ENCODE results near the gene HUNK.
"Not testable (repeated sequence)": the region's sequence is repeated elsewhere in the genome, so short reads cannot be mapped to it uniquely, and the experiment has no call there.

HUNK gene

DNA sequence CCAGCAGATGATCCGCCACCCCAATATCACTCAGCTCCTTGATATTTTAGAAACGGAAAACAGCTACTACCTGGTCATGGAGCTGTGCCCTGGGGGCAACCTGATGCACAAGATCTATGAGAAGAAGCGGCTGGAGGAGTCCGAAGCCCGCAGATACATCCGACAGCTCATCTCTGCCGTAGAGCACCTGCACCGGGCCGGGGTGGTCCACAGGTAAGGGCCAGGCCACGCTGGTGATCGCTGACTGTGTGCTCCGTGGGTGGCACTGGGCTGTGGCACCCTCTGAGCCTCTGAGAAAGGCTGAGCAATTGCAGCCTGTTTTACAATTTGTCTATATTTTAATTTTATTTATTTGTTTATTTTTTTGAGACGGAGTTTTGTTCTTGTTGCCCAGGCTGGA, 51.7 kb downstream of the HUNK start:
- no peak for DNase-seq

- DNase-seq: no peak
These were observed 53.7 kb downstream of the HUNK start for GRCh38 chr21:31926498-31926897.

DNA sequence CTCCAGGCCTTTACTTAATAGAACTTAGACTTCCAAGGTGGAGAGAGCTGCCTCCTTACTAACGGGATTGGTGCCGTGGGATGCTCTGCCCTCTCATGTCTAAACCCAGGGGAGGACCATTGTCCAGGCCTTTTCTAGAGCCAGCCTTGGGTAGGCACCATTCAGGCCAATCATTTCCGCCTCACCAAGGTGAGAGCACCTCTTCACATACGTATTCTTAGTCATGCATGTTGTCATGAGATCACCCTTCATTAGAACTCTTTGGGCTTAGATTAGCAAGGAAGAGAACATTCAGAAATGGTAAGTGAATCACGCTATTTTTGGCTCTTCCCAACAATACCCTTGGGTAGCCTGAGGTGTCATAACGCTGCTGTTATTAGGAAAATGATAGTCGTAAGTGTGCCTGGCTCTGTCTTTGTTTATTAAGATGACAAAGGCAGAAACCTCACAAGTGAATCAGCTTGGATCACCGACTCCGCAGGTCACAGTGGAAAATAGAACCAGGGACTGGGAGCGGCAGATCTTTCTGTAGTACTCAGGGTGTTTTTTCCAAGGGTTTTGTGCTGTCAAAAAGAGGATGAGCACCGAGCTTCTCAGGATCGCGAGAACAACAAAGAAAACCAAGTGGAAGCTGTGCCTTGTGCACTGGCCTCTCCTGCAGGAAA, 55.0 kb downstream of the HUNK start:
- no peak for DNase-seq

DNA sequence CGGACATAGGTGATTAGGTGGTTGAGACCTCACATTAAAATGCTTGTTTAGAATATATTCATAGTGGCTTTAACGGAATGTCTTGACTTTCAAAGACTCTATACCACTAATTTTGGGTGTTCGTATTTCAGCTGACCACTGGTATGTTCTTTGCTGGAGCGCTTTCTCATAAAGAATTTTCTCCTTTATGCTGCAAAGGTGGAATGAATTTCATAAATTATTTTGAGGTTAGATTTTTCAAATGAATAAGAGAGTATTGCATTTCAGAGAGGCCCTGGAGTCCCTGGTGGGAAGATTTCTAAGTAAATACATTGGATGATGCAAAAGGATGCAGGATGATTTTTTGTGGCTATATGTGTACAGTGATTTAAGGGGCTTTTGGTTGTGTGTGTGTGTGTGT, 55.8 kb downstream of the HUNK start:
- no peak for DNase-seq

GRCh38 chr21:31929548-31929947, 56.7 kb downstream of the HUNK start:
- no peak for DNase-seq

GRCh38 chr21:31930001-31930400, 57.2 kb downstream of the HUNK start:
- no peak for DNase-seq

DNA sequence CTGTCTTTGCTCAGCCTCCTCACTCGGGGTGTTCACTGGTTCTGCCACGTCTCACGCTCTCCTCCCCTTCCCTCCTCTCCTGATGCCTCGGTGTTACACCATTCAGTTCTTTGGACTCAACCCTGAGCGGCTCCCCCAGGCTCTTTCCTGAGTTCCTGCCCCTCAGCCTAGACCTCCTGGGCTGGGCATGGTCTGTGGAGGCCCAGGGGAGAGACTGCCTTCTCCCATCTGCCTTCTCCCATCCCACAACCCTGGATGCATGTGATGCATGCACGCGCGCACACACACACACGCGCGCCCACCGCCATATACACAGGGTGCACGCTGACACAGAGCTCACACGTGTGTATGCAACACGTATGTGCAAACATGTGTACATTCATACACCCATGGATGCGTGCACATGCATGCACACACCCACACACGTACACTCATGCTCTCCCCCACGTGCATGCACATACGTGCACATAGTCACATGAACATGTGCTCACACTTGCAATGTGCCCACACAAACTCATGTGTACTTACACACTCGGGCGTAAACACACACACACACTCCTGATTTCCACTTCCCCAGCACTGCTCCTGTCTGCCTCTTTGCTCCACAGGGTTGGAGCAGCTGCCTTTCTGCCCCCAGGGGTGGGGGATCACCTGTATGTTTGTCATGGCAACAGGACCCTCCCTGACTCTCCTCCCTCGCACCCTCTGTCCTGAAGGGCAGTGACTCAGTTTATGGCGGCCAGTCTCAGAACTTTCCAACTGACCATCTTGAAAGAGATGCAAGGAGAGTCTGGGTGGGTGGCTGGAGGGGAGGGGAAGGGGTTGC, 59.0 kb downstream of the HUNK start:
- no peak for DNase-seq

DNA sequence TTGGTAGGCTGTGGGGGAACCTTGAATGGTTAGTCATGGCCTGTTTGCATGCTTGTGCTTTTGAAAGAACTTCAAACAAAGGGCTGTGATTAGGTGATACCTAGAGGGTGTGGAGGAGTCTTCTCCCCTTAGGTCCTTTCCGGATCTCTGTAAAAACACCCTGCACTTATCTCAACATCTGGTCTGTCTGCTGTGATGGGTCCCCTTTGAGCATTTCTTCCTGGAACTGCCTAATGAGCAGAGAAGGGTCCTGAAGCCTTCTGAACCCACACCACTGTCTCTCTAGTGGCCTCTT, 59.6 kb downstream of the HUNK start:
- no peak for DNase-seq

DNA sequence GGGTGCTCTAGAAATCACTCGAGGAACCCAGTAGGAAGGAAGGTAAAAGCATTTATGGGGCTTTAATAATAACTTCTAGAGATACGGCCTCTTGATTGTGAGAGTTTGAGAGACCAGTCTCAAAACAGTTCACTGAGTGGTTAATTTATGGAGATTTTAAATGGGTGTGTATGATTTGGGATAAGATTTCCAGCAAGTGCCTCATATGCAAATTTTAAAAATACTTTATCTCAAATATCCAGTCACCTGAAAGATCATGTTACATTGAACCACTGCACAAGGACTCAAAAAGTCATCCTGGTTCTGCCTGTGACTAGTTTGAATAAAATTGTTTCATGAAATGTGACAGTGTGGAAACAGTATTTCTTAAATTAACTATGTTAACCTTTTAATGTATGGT, 64.5 kb downstream of the HUNK start:
- DNase-seq: no peak

GRCh38 chr21:31938330-31939301, 65.8 kb downstream of the HUNK start:
- no peak for DNase-seq

GRCh38 chr21:31941694-31942093, 68.9 kb downstream of the HUNK start:
- DNase-seq: no peak

DNA sequence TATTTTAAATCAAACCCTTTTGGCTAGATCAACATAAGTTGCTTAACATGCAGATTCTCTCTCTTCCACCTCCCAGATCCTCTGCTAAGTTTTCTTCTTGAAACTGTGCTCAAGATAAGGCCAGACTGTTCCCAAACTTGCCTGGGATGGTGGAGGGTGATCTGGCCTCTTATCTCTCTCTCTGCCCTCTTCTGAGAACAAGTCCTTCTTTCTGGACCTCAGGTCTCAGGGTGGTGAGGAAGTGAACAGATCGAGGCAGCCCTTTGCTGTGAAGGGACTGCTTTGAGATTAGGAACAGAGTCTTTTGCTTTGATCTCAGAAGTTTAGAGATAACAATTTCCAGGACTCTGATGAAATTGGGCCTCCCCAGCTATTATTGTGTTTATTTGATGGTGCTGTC, 70.7 kb downstream of the HUNK start:
- DNase-seq: no peak

GRCh38 chr21:31945141-31945540, 72.3 kb downstream of the HUNK start:
- no peak for DNase-seq

DNA sequence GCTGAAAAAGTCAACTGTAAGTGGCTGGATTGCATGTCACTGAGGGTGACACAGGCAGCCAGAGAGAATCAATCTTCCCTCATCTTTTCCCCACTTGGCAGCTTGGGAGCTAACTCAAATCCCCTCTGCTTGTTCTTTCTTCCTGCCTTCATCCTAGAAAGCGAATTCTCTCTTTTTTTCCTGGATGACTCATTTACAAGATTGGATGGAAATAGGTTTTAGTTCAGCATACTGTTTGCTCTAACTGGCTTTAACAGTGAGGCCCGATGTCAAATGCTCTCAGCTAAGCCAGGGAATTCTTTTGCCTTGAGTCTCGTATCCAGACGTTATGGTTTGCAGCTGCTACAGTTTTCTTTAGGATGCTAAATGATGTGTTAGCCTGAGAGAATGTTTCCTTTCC, 72.7 kb downstream of the HUNK start:
- no peak for DNase-seq

DNA sequence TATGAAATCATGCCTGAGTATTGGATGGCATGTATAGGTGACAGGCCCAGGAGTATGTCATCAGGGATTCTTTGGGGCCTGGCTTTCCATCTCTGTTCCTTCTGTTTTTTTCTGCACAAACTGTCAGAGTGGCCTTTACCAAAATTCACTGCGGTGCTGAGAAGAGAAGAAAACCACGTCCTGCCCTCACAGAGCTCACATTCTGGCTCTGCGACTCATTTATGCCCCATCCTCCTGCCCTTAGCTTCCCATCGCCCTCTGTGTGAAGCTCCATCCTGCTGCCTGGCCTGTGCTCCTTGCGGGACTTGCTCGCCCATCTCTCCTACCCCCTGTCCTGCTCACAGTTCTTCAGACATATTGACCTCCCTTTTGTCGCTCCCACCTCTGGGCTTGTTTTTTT, 73.4 kb downstream of the HUNK start:
- no peak for DNase-seq

DNA sequence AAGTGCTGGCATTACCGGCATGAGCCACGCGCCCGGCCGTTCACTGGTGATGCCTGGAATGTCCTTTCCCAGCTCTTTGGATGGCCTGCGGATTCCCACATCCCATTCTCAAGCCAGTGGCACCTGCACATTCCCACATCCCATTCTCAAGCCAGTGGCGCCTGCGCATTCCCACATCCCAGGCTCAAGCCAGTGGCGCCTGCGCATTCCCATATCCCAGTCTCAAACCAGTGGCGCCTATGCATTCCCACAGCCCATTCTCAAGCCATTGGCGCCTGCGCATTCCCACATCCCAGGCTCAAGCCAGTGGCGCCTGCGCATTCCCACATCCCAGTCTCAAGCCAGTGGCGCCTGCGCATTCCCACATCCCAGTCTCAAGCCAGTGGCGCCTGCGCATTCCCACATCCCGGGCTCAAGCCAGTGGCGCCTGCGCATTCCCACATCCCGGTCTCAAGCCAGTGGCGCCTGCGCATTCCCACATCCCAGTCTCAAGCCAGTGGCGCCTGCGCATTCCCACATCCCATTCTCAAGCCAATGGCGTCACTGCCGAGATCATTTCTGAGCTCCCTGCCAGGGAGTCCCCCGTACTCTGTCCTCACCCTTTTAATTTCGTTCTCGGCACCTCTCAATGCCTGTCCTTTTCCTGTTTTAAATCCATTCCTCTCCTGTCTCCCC, 74.2 kb downstream of the HUNK start:
- DNase-seq: not testable (repeated sequence)

DNA sequence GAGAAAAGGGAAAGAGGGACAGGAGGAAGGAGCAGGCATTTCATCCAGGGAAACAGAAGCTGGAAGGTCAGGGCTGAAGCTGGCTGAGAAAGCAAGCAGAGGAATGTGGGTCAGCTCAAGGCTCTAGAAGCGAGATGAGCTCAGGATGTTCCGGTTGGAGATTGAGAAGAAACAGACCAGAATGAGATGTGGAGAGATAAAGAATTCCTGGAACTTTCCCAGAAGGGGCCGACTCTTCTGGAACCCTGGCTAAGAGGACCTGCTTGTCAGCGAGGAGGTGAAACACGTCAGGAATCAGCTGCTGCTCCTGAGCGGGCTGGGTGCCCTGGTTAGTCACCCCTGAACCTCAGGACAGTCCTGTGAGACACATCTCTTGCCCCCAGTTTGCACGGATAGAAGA, 75.9 kb downstream of the HUNK start:
- no peak for DNase-seq

GRCh38 chr21:31952828-31953227, 80.0 kb downstream of the HUNK start:
- DNase-seq: no peak

DNA sequence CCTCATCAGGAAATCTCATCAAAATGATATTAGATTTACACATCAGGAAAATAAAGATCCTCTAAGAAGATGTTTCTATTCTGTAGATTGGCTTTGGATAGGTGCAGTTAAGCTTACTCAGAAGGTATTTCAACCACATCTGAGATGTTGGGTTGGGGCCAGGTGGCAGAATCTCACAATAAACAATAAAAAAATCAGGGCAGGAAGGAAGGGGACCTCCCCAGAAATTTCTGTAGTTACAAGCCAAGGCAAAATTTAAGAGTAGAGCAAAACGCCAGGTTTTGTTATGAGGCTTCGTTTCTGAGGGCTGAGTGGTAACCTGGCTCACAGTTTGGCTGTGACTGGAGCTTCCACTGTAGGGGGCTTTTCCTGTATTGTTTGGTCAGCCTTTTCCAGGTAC, 84.8 kb downstream of the HUNK start:
- DNase-seq: no peak

GRCh38 chr21:31959881-31960280, 87.1 kb downstream of the HUNK start:
- no peak for DNase-seq

- DNase-seq: no peak
These were observed 88.2 kb downstream of the HUNK start for GRCh38 chr21:31961027-31961426.

- DNase-seq: no peak
These were observed 88.9 kb downstream of the HUNK start for GRCh38 chr21:31961704-31962103.

DNA sequence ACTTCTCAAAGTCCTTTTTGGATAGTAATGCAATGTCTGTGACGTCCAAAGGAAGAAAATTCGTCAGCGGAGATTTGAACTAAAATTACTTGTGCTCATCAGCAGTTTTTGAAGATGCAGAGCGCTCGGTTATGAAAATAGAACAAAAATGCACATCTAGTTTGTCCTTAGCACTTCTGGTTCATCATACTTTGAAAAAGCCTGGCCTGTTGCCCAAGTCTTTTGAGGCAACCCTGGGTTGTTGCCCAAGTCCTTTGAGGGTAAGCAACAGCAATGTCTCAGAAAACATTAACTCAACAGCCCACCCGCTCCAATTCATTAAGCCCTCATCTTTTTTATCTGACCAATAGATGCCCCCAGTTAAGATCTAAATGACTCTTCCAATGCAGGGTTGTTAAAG, 91.9 kb downstream of the HUNK start:
- DNase-seq: no peak

All from NCI-H1092 (cell line).